Osteocyte (in vitro differentiated cells): ENCODE data around the gene ZYG11B. TPM values are rescaled to one million over a fixed set of nuclear protein-coding genes. Genes with fewer than 3 reads are reported as not detected.

Experiments
- DNase-seq: peaks from one replicate; pipeline ENCODE4 v3.0.0; 2021; ENCODE audit warnings: mixed read lengths; ENCODE audit not compliant: unreplicated experiment; ENCODE audit errors: extremely low spot score
- H3K27ac Mint-ChIP-seq: one replicate; pipeline ENCODE4 v1.8.0; 2021; ENCODE audit warnings: mild to moderate bottlenecking, mixed read lengths; ENCODE audit not compliant: unreplicated experiment
- H3K27me3 Mint-ChIP-seq: one replicate; pipeline ENCODE4 v1.8.0; 2021; ENCODE audit warnings: mixed read lengths; ENCODE audit not compliant: unreplicated experiment
- H3K36me3 Mint-ChIP-seq: one replicate; pipeline ENCODE4 v1.8.0; 2021; ENCODE audit warnings: mixed read lengths; ENCODE audit not compliant: unreplicated experiment
- H3K4me1 Mint-ChIP-seq: one replicate; pipeline ENCODE4 v1.8.0; 2021; ENCODE audit warnings: mixed read lengths; ENCODE audit not compliant: unreplicated experiment
- H3K4me3 Mint-ChIP-seq: one replicate; pipeline ENCODE4 v1.8.0; 2021; ENCODE audit warnings: mild to moderate bottlenecking, moderate library complexity, mixed read lengths; ENCODE audit not compliant: unreplicated experiment
- H3K9me3 Mint-ChIP-seq: one replicate; pipeline ENCODE4 v1.8.0; 2021; ENCODE audit warnings: mixed read lengths; ENCODE audit not compliant: unreplicated experiment
- CTCF ChIP-seq: fragments of 200-600 bp; sonication (generic); IDR thresholded peaks from 2 replicates; pipeline ENCODE4 v1.5.0; 2021; ENCODE audit warnings: antibody characterized with exemption, mild to moderate bottlenecking, moderate library complexity
- total RNA-seq: library from RNA; stranded (reverse); gene quantifications from 2 replicates; pipeline ENCODE4 v1.2.1, GENCODE V29; 2021

Gene ZYG11B
- total RNA-seq, 1 donor from 2014 or later: 34.3 TPM

GRCh38 chr1:52697795-52698674, 28.2 kb upstream of the ZYG11B start, which contains the start of gene COA7:
Gene COA7 (minus strand): TSS chr1:52698347. CDS start chr1:52698326, 21 bp downstream.
- Mint-ChIP-seq H3K9me3 (no peaks in the 10 kb centered on the region), H3K36me3 (peaks cover 2% of the 10 kb centered on the region), H3K4me1 (peaks cover 28% of the 10 kb centered on the region), H3K27ac (peak within 1 kb of the TSS; percentile 93), H3K4me3 (peak within 1 kb of the TSS; percentile 96), H3K27me3 (no peaks in the 10 kb centered on the region)
- no peak for TF ChIP-seq CTCF
- DNase-seq: peak; percentile 94

GRCh38 chr1:52702886-52703787, 23.1 kb upstream of the ZYG11B start:
- Mint-ChIP-seq H3K27ac (peak overlapping the region; percentile 81), H3K4me3 (peak overlapping the region; percentile 86), H3K9me3 (no peaks in the 10 kb centered on the region), H3K4me1 (peaks cover 18% of the 10 kb centered on the region), H3K27me3 (peaks cover 3% of the 10 kb centered on the region), H3K36me3 (no peaks in the 10 kb centered on the region)
- peak; percentile 87 for DNase-seq
- no peak for TF ChIP-seq CTCF

- H3K9me3 Mint-ChIP-seq: no peaks in the 10 kb centered on the region
- H3K36me3 Mint-ChIP-seq: no peaks in the 10 kb centered on the region
- H3K27ac Mint-ChIP-seq: no peak overlapping the region
- DNase-seq: no peak
- H3K27me3 Mint-ChIP-seq: peaks cover 15% of the 10 kb centered on the region
- TF ChIP-seq CTCF: no peak
- peaks cover 9% of the 10 kb centered on the region for H3K4me1 Mint-ChIP-seq
- no peak overlapping the region for H3K4me3 Mint-ChIP-seq
Observed at GRCh38 chr1:52706136-52706670, 20.1 kb upstream of the ZYG11B start.

- H3K9me3 Mint-ChIP-seq: no peaks in the 10 kb centered on the region
- TF ChIP-seq CTCF: no peak
- H3K36me3 Mint-ChIP-seq: no peaks in the 10 kb centered on the region
- H3K4me3 Mint-ChIP-seq: no peak overlapping the region
- H3K27me3 Mint-ChIP-seq: peaks cover 15% of the 10 kb centered on the region
- no peak overlapping the region for H3K27ac Mint-ChIP-seq
- no peak for DNase-seq
- peaks cover 9% of the 10 kb centered on the region for H3K4me1 Mint-ChIP-seq
Observed at GRCh38 chr1:52706941-52707926, 19.0 kb upstream of the ZYG11B start.
